ENCODE data around the gene LRP5. TPM values are rescaled to one million over a fixed set of nuclear protein-coding genes. Genes with fewer than 3 reads are reported as not detected.
A peak's percentile ranks its signal among the peaks of the same experiment; 100 is the strongest.

Gene LRP5
- total RNA-seq, 1 experiment from 2014 or later, result 48.8 TPM

GRCh38 chr11:68324695-68325094 lies 12.3 kb downstream of the LRP5 start:
- no peak overlapping the region for H3K4me3 Mint-ChIP-seq
- ChIA-PET POLR2A (interaction anchor here (0.6 kb wide), 1 partner anchor 409 kb away, joined by 4 read pairs; no protein-coding TSS in a partner anchor), CTCF (interaction anchor here (0.9 to 3.4 kb wide), 20 partner anchors 7 to 474 kb away, joined by 3 to 29 read pairs (median 6); no protein-coding TSS in a partner anchor)
- H3K9me3 Mint-ChIP-seq, result peaks cover 7% of the 10 kb centered on the region
- peaks cover 46% of the 10 kb centered on the region for H3K4me1 Mint-ChIP-seq
- ATAC-seq (no peak), DNase-seq (ENCODE audit: low spot score) (no peak)
- TF ChIP-seq ZBTB21 (CRISPR knock-in tag; IDR thresholded peaks at IDR 0.05; ENCODE audit: borderline replicate concordance) (no peak), NR2C2 (CRISPR knock-in tag; IDR thresholded peaks at IDR 0.05) (no peak), ZNF425 (CRISPR knock-in tag; conservative IDR thresholded peaks at IDR 0.05) (no peak), PREB (CRISPR knock-in tag; IDR thresholded peaks at IDR 0.05; ENCODE audit: borderline replicate concordance) (no peak), E2F1 (CRISPR knock-in tag; IDR thresholded peaks at IDR 0.05) (no peak), FOXK1 (CRISPR knock-in tag; IDR thresholded peaks at IDR 0.05) (no peak)
- TF ChIP-seq, protein P1, sequence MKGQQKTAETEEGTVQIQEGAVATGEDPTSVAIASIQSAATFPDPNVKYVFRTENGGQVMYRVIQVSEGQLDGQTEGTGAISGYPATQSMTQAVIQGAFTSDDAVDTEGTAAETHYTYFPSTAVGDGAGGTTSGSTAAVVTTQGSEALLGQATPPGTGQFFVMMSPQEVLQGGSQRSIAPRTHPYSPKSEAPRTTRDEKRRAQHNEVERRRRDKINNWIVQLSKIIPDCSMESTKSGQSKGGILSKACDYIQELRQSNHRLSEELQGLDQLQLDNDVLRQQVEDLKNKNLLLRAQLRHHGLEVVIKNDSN (CRISPR knock-in tag; IDR thresholded peaks at IDR 0.05), result no peak
- H3K36me3 Mint-ChIP-seq, result peaks cover 8% of the 10 kb centered on the region
- H3K27me3 Mint-ChIP-seq (ENCODE audit: low read depth), result no peaks in the 10 kb centered on the region
- no peak overlapping the region; the same call in 1 of the 2 replicates for H3K27ac Mint-ChIP-seq

DNA sequence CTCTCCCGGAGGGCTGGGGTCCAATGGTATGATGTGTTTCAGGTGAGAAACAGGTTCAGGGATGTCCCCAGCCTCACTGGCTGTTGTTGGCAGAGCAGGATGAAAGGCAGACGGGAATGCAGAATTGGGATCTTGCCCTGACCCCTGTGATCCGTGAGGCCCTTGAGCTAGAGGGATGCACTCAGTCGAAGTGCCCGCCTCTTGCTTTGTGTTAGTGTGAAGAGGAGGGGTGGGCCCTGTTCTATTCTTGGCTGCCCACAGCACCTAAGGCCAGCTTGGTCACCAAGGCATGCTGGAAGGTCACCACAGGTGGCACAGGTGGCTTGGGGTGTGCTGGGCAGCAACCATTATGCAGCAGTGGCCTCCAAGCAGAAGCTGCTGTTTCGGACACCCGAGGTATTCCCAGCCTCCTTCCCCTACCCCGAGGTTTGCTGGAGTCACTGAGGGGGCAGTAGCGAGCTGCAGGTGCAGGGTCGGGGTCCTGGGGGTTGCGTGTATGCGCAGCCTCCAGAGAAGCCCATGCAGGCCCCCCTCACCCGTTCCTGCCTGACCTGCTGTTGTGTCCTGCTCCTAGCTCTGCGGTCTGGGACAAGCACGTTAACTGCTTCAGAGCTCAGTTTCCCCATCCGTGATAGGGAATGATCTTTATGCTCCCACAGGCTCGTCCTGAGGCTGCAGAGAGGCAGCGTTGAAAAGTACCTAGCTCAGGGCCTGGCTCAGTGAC lies 13.0 kb downstream of the LRP5 start:
- H3K36me3 Mint-ChIP-seq, result peaks cover 8% of the 10 kb centered on the region
- no peaks in the 10 kb centered on the region for H3K27me3 Mint-ChIP-seq (ENCODE audit: low read depth)
- peak; percentile 68 for DNase-seq (ENCODE audit: low spot score)
- H3K4me1 Mint-ChIP-seq, result peaks cover 53% of the 10 kb centered on the region
- ATAC-seq, result peak; percentile 66
- no peak overlapping the region for H3K4me3 Mint-ChIP-seq
- ChIA-PET CTCF (interaction anchor here (0.6 to 3.4 kb wide), 32 partner anchors 8 to 564 kb away, joined by 3 to 29 read pairs (median 4); partner anchors contain the start of gene C11orf24), POLR2A (interaction anchor here (0.6 kb wide), 2 partner anchors 70 to 409 kb away, joined by 4 read pairs; no protein-coding TSS in a partner anchor)
- peak overlapping the region; percentile 45; the same call in 1 of the 2 replicates for H3K27ac Mint-ChIP-seq
- H3K9me3 Mint-ChIP-seq, result peaks cover 7% of the 10 kb centered on the region
- TF ChIP-seq, protein P2, sequence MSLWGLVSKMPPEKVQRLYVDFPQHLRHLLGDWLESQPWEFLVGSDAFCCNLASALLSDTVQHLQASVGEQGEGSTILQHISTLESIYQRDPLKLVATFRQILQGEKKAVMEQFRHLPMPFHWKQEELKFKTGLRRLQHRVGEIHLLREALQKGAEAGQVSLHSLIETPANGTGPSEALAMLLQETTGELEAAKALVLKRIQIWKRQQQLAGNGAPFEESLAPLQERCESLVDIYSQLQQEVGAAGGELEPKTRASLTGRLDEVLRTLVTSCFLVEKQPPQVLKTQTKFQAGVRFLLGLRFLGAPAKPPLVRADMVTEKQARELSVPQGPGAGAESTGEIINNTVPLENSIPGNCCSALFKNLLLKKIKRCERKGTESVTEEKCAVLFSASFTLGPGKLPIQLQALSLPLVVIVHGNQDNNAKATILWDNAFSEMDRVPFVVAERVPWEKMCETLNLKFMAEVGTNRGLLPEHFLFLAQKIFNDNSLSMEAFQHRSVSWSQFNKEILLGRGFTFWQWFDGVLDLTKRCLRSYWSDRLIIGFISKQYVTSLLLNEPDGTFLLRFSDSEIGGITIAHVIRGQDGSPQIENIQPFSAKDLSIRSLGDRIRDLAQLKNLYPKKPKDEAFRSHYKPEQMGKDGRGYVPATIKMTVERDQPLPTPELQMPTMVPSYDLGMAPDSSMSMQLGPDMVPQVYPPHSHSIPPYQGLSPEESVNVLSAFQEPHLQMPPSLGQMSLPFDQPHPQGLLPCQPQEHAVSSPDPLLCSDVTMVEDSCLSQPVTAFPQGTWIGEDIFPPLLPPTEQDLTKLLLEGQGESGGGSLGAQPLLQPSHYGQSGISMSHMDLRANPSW (CRISPR knock-in tag; conservative IDR thresholded peaks at IDR 0.05; ENCODE audit: low read depth), result no peak
- TF ChIP-seq JAZF1 (CRISPR knock-in tag; IDR thresholded peaks at IDR 0.05) (no peak), JUN (CRISPR knock-in tag; IDR thresholded peaks at IDR 0.05) (no peak), ZNF396 (CRISPR knock-in tag; IDR thresholded peaks at IDR 0.05; ENCODE audit: borderline replicate concordance) (no peak), NR1H2 (CRISPR knock-in tag; IDR thresholded peaks at IDR 0.05) (no peak), ZNF138 (CRISPR knock-in tag; conservative IDR thresholded peaks at IDR 0.05) (no peak), TEAD1 (CRISPR knock-in tag; IDR thresholded peaks at IDR 0.05) (no peak), ZNF263 (CRISPR knock-in tag; IDR thresholded peaks at IDR 0.05; ENCODE audit: low read depth) (no peak), ZNF416 (CRISPR knock-in tag; IDR thresholded peaks at IDR 0.05) (no peak), FOXP4 (CRISPR knock-in tag; IDR thresholded peaks at IDR 0.05) (no peak), HMGA2 (CRISPR knock-in tag; IDR thresholded peaks at IDR 0.05) (no peak), SP1 (CRISPR knock-in tag; conservative IDR thresholded peaks at IDR 0.05) (no peak), OVOL2 (CRISPR knock-in tag; IDR thresholded peaks at IDR 0.05; ENCODE audit: borderline replicate concordance) (no peak), GRHL2 (CRISPR knock-in tag; IDR thresholded peaks at IDR 0.05; ENCODE audit: insufficient replicate concordance, severe bottlenecking) (no peak), SOX15 (CRISPR knock-in tag; IDR thresholded peaks at IDR 0.05) (no peak), ATF2 (CRISPR knock-in tag; IDR thresholded peaks at IDR 0.05; ENCODE audit: borderline replicate concordance, low read depth) (no peak)

All from WTC11 (cell line).